ENCODE results near the gene E2F4. TPM values are rescaled to one million over a fixed set of nuclear protein-coding genes. Genes with fewer than 3 reads are reported as not detected.

Gene E2F4
- total RNA-seq, 2 experiments from 2014 or later = 130 to 136 TPM

- peaks cover 29% of the 10 kb centered on the region for H3K27me3 Mint-ChIP-seq
- no peaks in the 10 kb centered on the region for H3K9me3 Mint-ChIP-seq
- peak overlapping the region; percentile 63 for H3K4me3 Mint-ChIP-seq
- H3K36me3 Mint-ChIP-seq = peaks cover 13% of the 10 kb centered on the region
- H3K27ac Mint-ChIP-seq = no peak overlapping the region
- DNase-seq = no peak
- H3K4me1 Mint-ChIP-seq = peaks cover 31% of the 10 kb centered on the region
These were observed 37.2 kb upstream of the E2F4 start for GRCh38 chr16:67154578-67155294.

- no peaks in the 10 kb centered on the region for H3K9me3 Mint-ChIP-seq
- peaks cover 29% of the 10 kb centered on the region for H3K27me3 Mint-ChIP-seq
- no peak overlapping the region for H3K27ac Mint-ChIP-seq
- peaks cover 31% of the 10 kb centered on the region for H3K4me1 Mint-ChIP-seq
- H3K36me3 Mint-ChIP-seq = peaks cover 13% of the 10 kb centered on the region
- peak; percentile 87 for DNase-seq
- H3K4me3 Mint-ChIP-seq = peak overlapping the region; percentile 63
These were observed 36.4 kb upstream of the E2F4 start for GRCh38 chr16:67155295-67156142.

- Mint-ChIP-seq H3K4me1 (peaks cover 28% of the 10 kb centered on the region), H3K27me3 (peaks cover 29% of the 10 kb centered on the region), H3K36me3 (peaks cover 15% of the 10 kb centered on the region), H3K4me3 (no peak overlapping the region), H3K27ac (no peak overlapping the region), H3K9me3 (no peaks in the 10 kb centered on the region)
- DNase-seq = no peak
These were observed 35.7 kb upstream of the E2F4 start for GRCh38 chr16:67156143-67156844.

- Mint-ChIP-seq H3K4me3 (no peak overlapping the region), H3K27ac (no peak overlapping the region), H3K9me3 (no peaks in the 10 kb centered on the region), H3K36me3 (peaks cover 21% of the 10 kb centered on the region), H3K27me3 (peaks cover 29% of the 10 kb centered on the region), H3K4me1 (peaks cover 28% of the 10 kb centered on the region)
- no peak for DNase-seq
These were observed 34.7 kb upstream of the E2F4 start for GRCh38 chr16:67157106-67157748.

GRCh38 chr16:67157892-67158635 is 33.9 kb upstream of the E2F4 start:
- no peak for DNase-seq
- H3K4me3 Mint-ChIP-seq = peak overlapping the region; percentile 85
- H3K27ac Mint-ChIP-seq = peak overlapping the region; percentile 85
- no peaks in the 10 kb centered on the region for H3K9me3 Mint-ChIP-seq
- peaks cover 27% of the 10 kb centered on the region for H3K4me1 Mint-ChIP-seq
- peaks cover 25% of the 10 kb centered on the region for H3K27me3 Mint-ChIP-seq
- peaks cover 21% of the 10 kb centered on the region for H3K36me3 Mint-ChIP-seq

GRCh38 chr16:67158637-67159600 is 33.0 kb upstream of the E2F4 start:
- peak; percentile 85 for DNase-seq
- Mint-ChIP-seq H3K36me3 (peaks cover 19% of the 10 kb centered on the region), H3K9me3 (no peaks in the 10 kb centered on the region), H3K4me1 (peaks cover 25% of the 10 kb centered on the region), H3K4me3 (peak overlapping the region; percentile 85), H3K27ac (peak overlapping the region; percentile 87), H3K27me3 (peaks cover 28% of the 10 kb centered on the region)

- H3K4me3 Mint-ChIP-seq = peak overlapping the region; percentile 34
- H3K9me3 Mint-ChIP-seq = no peaks in the 10 kb centered on the region
- H3K27me3 Mint-ChIP-seq = peaks cover 47% of the 10 kb centered on the region
- H3K4me1 Mint-ChIP-seq = peaks cover 36% of the 10 kb centered on the region
- no peak for DNase-seq
- H3K36me3 Mint-ChIP-seq = peaks cover 15% of the 10 kb centered on the region
- no peak overlapping the region for H3K27ac Mint-ChIP-seq
These were observed 30.3 kb upstream of the E2F4 start for GRCh38 chr16:67161595-67162058.

- no peak overlapping the region for H3K27ac Mint-ChIP-seq
- no peak for DNase-seq
- no peaks in the 10 kb centered on the region for H3K9me3 Mint-ChIP-seq
- H3K4me1 Mint-ChIP-seq = peaks cover 32% of the 10 kb centered on the region
- H3K27me3 Mint-ChIP-seq = peaks cover 58% of the 10 kb centered on the region
- peaks cover 18% of the 10 kb centered on the region for H3K36me3 Mint-ChIP-seq
- peak overlapping the region; percentile 18 for H3K4me3 Mint-ChIP-seq
These were observed 29.3 kb upstream of the E2F4 start for GRCh38 chr16:67162506-67163163.

- H3K36me3 Mint-ChIP-seq = peaks cover 15% of the 10 kb centered on the region
- peak; percentile 60 for DNase-seq
- H3K27ac Mint-ChIP-seq = no peak overlapping the region
- peaks cover 65% of the 10 kb centered on the region for H3K27me3 Mint-ChIP-seq
- H3K4me1 Mint-ChIP-seq = peaks cover 27% of the 10 kb centered on the region
- H3K4me3 Mint-ChIP-seq = no peak overlapping the region
- no peaks in the 10 kb centered on the region for H3K9me3 Mint-ChIP-seq
These were observed 28.6 kb upstream of the E2F4 start for GRCh38 chr16:67163164-67163998.

- DNase-seq = no peak
- Mint-ChIP-seq H3K36me3 (peaks cover 11% of the 10 kb centered on the region), H3K4me3 (peak overlapping the region; percentile 32), H3K27ac (no peak overlapping the region), H3K4me1 (peaks cover 21% of the 10 kb centered on the region), H3K27me3 (peaks cover 72% of the 10 kb centered on the region), H3K9me3 (no peaks in the 10 kb centered on the region)
These were observed 27.9 kb upstream of the E2F4 start for GRCh38 chr16:67163999-67164558.

- H3K4me3 Mint-ChIP-seq = peak within 1 kb of the TSS; percentile 32
- H3K9me3 Mint-ChIP-seq = no peaks in the 10 kb centered on the region
- H3K4me1 Mint-ChIP-seq = peaks cover 21% of the 10 kb centered on the region
- no peak within 1 kb of the TSS for H3K27ac Mint-ChIP-seq
- peaks cover 11% of the 10 kb centered on the region for H3K36me3 Mint-ChIP-seq
- peaks cover 77% of the 10 kb centered on the region for H3K27me3 Mint-ChIP-seq
- no peak for DNase-seq
These were observed 27.3 kb upstream of the E2F4 start, which contains the start of gene HSF4 for GRCh38 chr16:67164599-67165061. HSF4 (plus strand) TSS chr16:67164745; CDS start chr16:67164812, 67 bp downstream.

Measured in activated naive CD8-positive, alpha-beta T cell treated with anti-CD3 and anti-CD28 coated beads for 36 hours (primary cell).